CD14-positive monocyte (primary cell): Measurements from ENCODE around the gene CNTNAP2. TPM values are rescaled to one million over a fixed set of nuclear protein-coding genes. Genes with fewer than 3 reads are reported as not detected.
"Not testable (repeated sequence)": the region's sequence is repeated elsewhere in the genome, so short reads cannot be mapped to it uniquely, and the experiment has no call there.

ENCODE experiments used
- DNase-seq, 3 donors: peaks; one replicate each; pipeline ENCODE4 v3.0.0-alpha.2; 2011 to 2022
- H2AFZ ChIP-seq: 2 replicates; pipeline ENCODE4 v1.6.0; 2012; ENCODE audit warnings: mild to moderate bottlenecking, low read depth, low read length, inconsistent platforms; ENCODE audit not compliant: insufficient read depth, poor library complexity, severe bottlenecking
- H3K27ac ChIP-seq, 2 donors: 1 replicate in 1 of 2; 2 replicates in 1 of 2; pipeline ENCODE4 v1.5.1; 2012 to 2013; ENCODE audit warnings: low read length in 2 of 2, control low read depth in 1 of 2, inconsistent platforms in 1 of 2, low read depth in 1 of 2, mild to moderate bottlenecking in 1 of 2
- H3K27me3 ChIP-seq, 2 donors: one replicate each; pipeline versions ENCODE4 v1.6.0 to v1.6.1; 2011 to 2013; ENCODE audit warnings: low read length in 2 of 2; ENCODE audit not compliant: control insufficient read depth in 2 of 2, insufficient read depth in 2 of 2
- H3K36me3 ChIP-seq, 2 donors: replicated peaks in 1 of 2; 1 replicate in 1 of 2; 2 replicates in 1 of 2; pipeline versions ENCODE4 v1.5.1 to v1.6.1; 2012 to 2013; ENCODE audit warnings: low read length in 2 of 2, control low read depth in 1 of 2, inconsistent platforms in 1 of 2, mild to moderate bottlenecking in 1 of 2; ENCODE audit not compliant: insufficient read depth in 2 of 2, control insufficient read depth in 1 of 2
- H3K4me1 ChIP-seq, 2 donors: 1 replicate in 1 of 2; 2 replicates in 1 of 2; pipeline versions ENCODE4 v1.5.1 to v1.6.1; 2012 to 2013; ENCODE audit warnings: low read length in 2 of 2, control low read depth in 1 of 2, inconsistent platforms in 1 of 2, mild to moderate bottlenecking in 1 of 2, moderate library complexity in 1 of 2; ENCODE audit not compliant: insufficient read depth in 2 of 2, control insufficient read depth in 1 of 2
- H3K4me2 ChIP-seq: replicated peaks from 2 replicates; pipeline ENCODE3; 2012; ENCODE audit warnings: low read length, moderate library complexity, mild to moderate bottlenecking; ENCODE audit not compliant: poor library complexity, severe bottlenecking; ENCODE audit errors: extremely low read depth
- H3K4me3 ChIP-seq, 3 experiments: fragments of 200-600 bp in 1 of 3; sonication (generic) in 1 of 3; replicated peaks in 1 of 3; 1 replicate in 2 of 3; 2 replicates in 1 of 3; pipeline ENCODE4 v1.5.1; 2011 to 2013; ENCODE audit warnings: low read length in 3 of 3, mild to moderate bottlenecking in 3 of 3, control low read depth in 2 of 3, low read depth in 2 of 3, inconsistent platforms in 1 of 3, moderate library complexity in 1 of 3
- H3K79me2 ChIP-seq: 2 replicates; pipeline ENCODE4 v1.6.0; 2012; ENCODE audit warnings: mild to moderate bottlenecking, control low read depth, inconsistent platforms, low read length, moderate library complexity; ENCODE audit not compliant: insufficient read depth
- H3K9ac ChIP-seq: 2 replicates; pipeline ENCODE4 v1.6.0; 2017; ENCODE audit warnings: low read length, mild to moderate bottlenecking; ENCODE audit not compliant: insufficient read depth, poor library complexity, severe bottlenecking
- H3K9me3 ChIP-seq, 2 donors: replicated peaks in 1 of 2; 1 replicate in 1 of 2; 2 replicates in 1 of 2; pipeline versions ENCODE4 v1.5.1 to v1.6.1; 2012 to 2013; ENCODE audit warnings: low read length in 2 of 2, control low read depth in 1 of 2; ENCODE audit not compliant: control insufficient read depth in 1 of 2, insufficient read depth in 1 of 2
- H4K20me1 ChIP-seq: 2 replicates; pipeline ENCODE4 v1.6.0; 2012; ENCODE audit warnings: mild to moderate bottlenecking, low read length, control low read depth, moderate library complexity; ENCODE audit not compliant: insufficient read depth
- H3K27ac Mint-ChIP-seq, 7 donors: one replicate each; pipeline ENCODE4 v1.8.0; 2020; ENCODE audit warnings: mild to moderate bottlenecking in 7 of 7, mixed read lengths in 7 of 7, moderate library complexity in 6 of 7, inconsistent platforms in 2 of 7
- H3K27me3 Mint-ChIP-seq, 3 donors: one replicate each; pipeline ENCODE4 v1.8.0; 2021 to 2022; ENCODE audit warnings: low read depth in 3 of 3, mild to moderate bottlenecking in 3 of 3, mixed read lengths in 3 of 3, moderate library complexity in 3 of 3, inconsistent platforms in 1 of 3
- H3K36me3 Mint-ChIP-seq, 2 donors: one replicate each; pipeline ENCODE4 v1.8.0; 2020; ENCODE audit warnings: mixed read lengths in 2 of 2, inconsistent platforms in 1 of 2, mild to moderate bottlenecking in 1 of 2
- H3K4me1 Mint-ChIP-seq: one replicate; pipeline ENCODE4 v1.8.0; 2020; ENCODE audit warnings: mild to moderate bottlenecking, mixed read lengths
- H3K4me3 Mint-ChIP-seq, 2 donors: one replicate each; pipeline ENCODE4 v1.8.0; 2020; ENCODE audit warnings: mild to moderate bottlenecking in 2 of 2, mixed read lengths in 2 of 2, moderate library complexity in 1 of 2
- H3K9me3 Mint-ChIP-seq, 7 donors: one replicate each; pipeline ENCODE4 v1.8.0; 2020 to 2022; ENCODE audit warnings: mixed read lengths in 7 of 7, mild to moderate bottlenecking in 6 of 7, moderate library complexity in 6 of 7, inconsistent platforms in 2 of 7
- CTCF ChIP-seq: fragments of 200-600 bp; IDR thresholded peaks from one replicate; pipeline ENCODE4 v1.8.0; 2022; ENCODE audit warnings: antibody characterized with exemption, mild to moderate bottlenecking
- WGBS: methylation state at CpG from one replicate; pipeline ENCODE4 v1.1.5; 2013; ENCODE audit warnings: missing lambda C conversion rate; ENCODE audit not compliant: insufficient coverage; 5-methylcytosine and 5-hydroxymethylcytosine counted together
- intact Hi-C, 2 donors: fragments of 100-400 bp; cut with micrococcal nuclease; formaldehyde crosslinking; loops; one replicate each; pipeline versions ENCODE4 v1.15.0 to v1.15.1; 2023
- polyA plus RNA-seq, 3 donors: library from polyadenylated mRNA; depleted of rRNA in 1 of 3; unstranded in 2 of 3; stranded (reverse) in 1 of 3; fragments of 300-500 nt in 2 of 3; fragments of >200 nt in 1 of 3; fragmentation: Illumina TruSeq in 2 of 3; gene quantifications; 1 replicate in 2 of 3; 2 replicates in 1 of 3; pipeline ENCODE4 v1.2.3, GENCODE V29; 2012 to 2021

The CNTNAP2 gene
- polyA plus RNA-seq, 3 donors: 0.01 TPM; not detected in 2

DNA sequence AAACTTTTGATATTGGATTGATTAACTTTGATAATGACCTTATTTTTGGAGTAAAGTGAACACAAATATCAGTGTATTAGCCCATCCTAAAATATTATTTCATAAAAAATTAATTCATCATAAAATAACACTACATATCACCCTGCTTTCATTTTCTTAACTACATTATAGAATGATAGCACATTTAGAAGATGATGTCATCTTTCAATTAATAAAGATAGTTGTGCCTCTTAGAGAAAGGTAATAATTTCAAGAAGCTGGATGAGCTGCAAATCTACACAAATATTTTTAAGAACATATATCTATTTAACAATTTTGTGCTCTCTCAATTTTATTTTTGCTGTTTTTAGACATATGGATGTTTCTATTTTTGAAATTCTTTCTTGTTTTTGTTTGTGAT is 126.1 kb downstream of the CNTNAP2 start:
- intact Hi-C loops: no loop called here

GRCh38 chr7:146247991-146248390 is 131.4 kb downstream of the CNTNAP2 start:
- H3K4me2 ChIP-seq, H3K27me3 Mint-ChIP-seq, H2AFZ ChIP-seq, H3K27ac ChIP-seq, H3K27me3 ChIP-seq, H3K9ac ChIP-seq, H4K20me1 ChIP-seq, DNase-seq, H3K36me3 Mint-ChIP-seq, H3K36me3 ChIP-seq, H3K4me1 Mint-ChIP-seq, H3K27ac Mint-ChIP-seq, H3K4me3 ChIP-seq, intact Hi-C loops, H3K79me2 ChIP-seq, H3K4me3 Mint-ChIP-seq, H3K4me1 ChIP-seq: not testable (repeated sequence)
- 52% methylated on average over 14 of the region's 15 CpGs for WGBS
- H3K9me3 Mint-ChIP-seq: peaks cover 21 to 32% (median 24%) of the 10 kb centered on the region in 7 donors
- H3K9me3 ChIP-seq: peaks cover 9 to 18% of the 10 kb centered on the region in 2 donors

More for the DNA sequence above, 126.1 kb downstream of the CNTNAP2 start:
- peaks cover 14 to 22% (median 16%) of the 10 kb centered on the region in 7 donors for H3K9me3 Mint-ChIP-seq
- Histone ChIP-seq H3K4me2 (no peak overlapping the region), H3K9me3 (peaks cover 0 to 4% of the 10 kb centered on the region in 2 donors), H3K9ac (no peak overlapping the region), H3K4me1 (no peaks in the 10 kb centered on the region), H3K4me3 (no peak overlapping the region), H3K27ac (no peak overlapping the region), H2AFZ (no peak overlapping the region), H3K27me3 (no peaks in the 10 kb centered on the region), H3K36me3 (no peaks in the 10 kb centered on the region), H3K79me2 (no peaks in the 10 kb centered on the region), H4K20me1 (no peaks in the 10 kb centered on the region)
- no peak overlapping the region for H3K27ac Mint-ChIP-seq
- no peaks in the 10 kb centered on the region for H3K4me1 Mint-ChIP-seq
- peaks cover 0 to 3% (median 0%) of the 10 kb centered on the region in 3 donors for H3K27me3 Mint-ChIP-seq
- H3K36me3 Mint-ChIP-seq: no peaks in the 10 kb centered on the region
- H3K4me3 Mint-ChIP-seq: no peak overlapping the region
- DNase-seq: no peak
- TF ChIP-seq CTCF: no peak

- 66% methylated on average over 5 of the region's 7 CpGs for WGBS
- H3K27me3 Mint-ChIP-seq, H3K27ac ChIP-seq, H3K27ac Mint-ChIP-seq, H3K4me3 ChIP-seq, H3K4me3 Mint-ChIP-seq, H3K27me3 ChIP-seq, H3K4me1 ChIP-seq, DNase-seq, H4K20me1 ChIP-seq, H3K4me1 Mint-ChIP-seq, H3K79me2 ChIP-seq, H3K36me3 ChIP-seq, intact Hi-C loops, H3K9ac ChIP-seq, H2AFZ ChIP-seq, H3K36me3 Mint-ChIP-seq, H3K4me2 ChIP-seq: not testable (repeated sequence)
- peaks cover 9 to 21% of the 10 kb centered on the region in 2 donors for H3K9me3 ChIP-seq
- peaks cover 21 to 32% (median 25%) of the 10 kb centered on the region in 7 donors for H3K9me3 Mint-ChIP-seq
These were observed 132.1 kb downstream of the CNTNAP2 start for GRCh38 chr7:146248744-146249143.
